CD4-positive, alpha-beta T cell treated with Interleukin-15 for 1 hour (primary cell): ENCODE results near the gene MSGN1.
"Not testable (repeated sequence)": the region's sequence is repeated elsewhere in the genome, so short reads cannot be mapped to it uniquely, and the experiment has no call there.

Experiments
- DNase-seq: peaks from one replicate; pipeline ENCODE4 v3.0.0-alpha.2; 2020

MSGN1 gene

GRCh38 chr2:17805717-17806363 lies 10.4 kb upstream of the MSGN1 start:
- no peak for DNase-seq

- DNase-seq, result no peak
Observed at GRCh38 chr2:17813010-17813741, 3.1 kb upstream of the MSGN1 start.

DNA sequence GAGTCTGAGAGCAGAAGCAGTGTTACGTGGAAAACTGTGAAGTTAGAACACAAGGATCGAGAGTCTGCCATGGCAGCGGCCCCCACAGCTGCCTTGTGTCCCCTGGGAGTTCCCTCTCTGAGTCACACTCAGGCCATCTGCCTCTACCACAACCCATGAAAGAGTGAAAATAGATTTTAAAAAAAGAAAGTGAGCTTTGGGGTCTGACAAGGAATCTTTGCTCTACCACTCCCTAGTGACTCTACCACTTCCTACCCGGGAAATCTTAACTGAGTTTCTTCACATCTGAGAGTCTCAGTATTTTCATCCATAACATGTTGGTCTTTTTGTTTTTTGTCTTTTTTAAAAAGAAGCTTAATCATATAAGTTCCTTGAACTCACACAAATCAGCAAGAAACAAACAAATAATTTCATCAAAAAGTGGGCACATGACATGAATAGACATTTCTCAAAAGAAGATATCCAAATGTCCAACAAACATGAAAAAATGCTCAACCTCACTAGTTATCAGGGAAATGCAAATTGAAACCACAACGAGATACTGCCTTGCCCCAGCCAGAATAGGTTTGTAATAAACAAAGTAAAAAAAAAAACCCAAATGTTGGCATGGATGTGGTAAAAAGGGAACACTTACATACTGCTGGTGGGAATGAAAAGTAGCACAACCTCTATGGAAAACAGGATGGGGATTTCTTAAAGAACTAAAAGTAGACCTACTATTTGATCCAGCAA lies 2.4 kb upstream of the MSGN1 start:
- peak; percentile 58 for DNase-seq

DNA sequence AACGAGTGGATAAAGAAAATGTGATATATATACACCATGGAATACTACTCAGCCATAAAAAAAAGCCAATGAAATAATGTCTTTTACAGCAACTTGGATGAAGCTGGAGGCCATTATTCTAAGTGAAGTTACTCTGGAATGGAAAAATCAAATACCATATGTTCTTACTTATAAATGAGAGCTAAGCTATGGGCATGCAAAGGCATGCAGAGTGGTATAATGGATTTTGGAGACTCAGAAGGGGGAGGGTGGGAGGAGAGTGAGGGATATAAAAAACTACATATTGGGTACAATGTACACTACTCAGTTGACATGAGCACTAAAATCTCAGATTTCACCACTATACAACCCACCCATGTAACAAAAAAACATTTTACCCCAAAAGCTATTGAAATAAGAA lies 1.7 kb upstream of the MSGN1 start:
- no peak for DNase-seq

DNA sequence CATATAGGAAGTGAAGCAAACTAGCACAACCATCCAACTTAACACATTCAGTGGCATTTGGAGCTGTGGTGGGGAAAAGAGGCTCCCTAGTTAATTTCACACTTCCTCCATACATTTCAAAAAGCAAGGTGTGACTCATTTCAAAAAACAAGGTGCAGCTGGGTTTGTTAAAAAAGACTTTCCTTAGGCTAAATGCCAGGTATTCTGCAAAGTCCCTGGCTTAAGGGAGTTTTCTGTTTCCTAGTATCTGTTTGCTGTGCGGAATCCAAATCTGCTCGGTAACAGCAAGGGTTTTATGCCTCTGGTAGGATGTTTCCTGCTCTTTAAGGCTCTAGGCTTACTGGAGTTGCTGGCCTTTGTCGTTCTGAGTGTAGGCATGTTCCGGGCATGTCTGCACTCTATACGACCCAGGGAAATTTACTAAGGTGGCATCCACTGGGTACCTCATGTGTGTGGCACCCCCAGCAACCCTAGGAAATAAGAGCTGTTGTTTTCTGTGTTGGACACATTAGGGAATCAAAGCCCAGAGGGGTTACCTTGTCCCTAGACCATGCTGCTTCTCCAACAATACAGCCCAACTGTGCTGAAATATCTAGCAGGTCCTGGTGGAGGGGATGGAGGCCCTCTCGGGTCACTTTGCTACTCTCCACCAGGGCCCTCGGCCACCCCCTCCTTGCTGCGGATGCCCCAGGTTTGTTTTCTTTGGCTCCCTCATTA lies 634 bp upstream of the MSGN1 start:
- no peak for DNase-seq

DNA sequence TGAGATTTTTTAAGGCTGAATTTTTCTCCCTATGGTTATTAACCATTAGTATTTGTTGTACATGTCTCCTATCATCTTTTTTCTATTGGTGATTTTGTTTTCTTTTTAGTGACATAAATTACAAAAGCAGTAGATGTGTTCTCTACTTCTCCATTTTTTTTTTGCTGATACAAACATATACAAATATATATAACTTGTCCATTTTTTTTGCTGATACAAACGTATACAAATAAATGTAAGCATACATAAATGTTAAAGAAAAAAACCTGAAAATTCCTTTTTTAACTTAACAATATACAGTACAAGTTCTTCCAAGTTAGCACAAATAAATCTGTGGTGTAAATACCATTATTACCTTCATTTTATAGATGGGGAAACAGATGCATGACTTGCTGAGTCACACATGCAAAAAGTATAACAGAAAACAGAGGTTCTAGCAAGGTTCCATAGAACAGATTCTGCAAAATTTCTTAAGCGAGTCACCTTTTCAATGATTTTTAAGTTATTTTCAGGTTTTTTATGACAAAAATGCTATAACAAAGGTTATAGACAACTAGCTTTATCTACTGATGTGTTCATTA lies 2.1 kb downstream of the MSGN1 start:
- DNase-seq, result no peak

GRCh38 chr2:17821080-17821479 lies 4.8 kb downstream of the MSGN1 start:
- no peak for DNase-seq

- DNase-seq, result no peak
Observed at GRCh38 chr2:17821535-17822444, 5.5 kb downstream of the MSGN1 start.

- DNase-seq, result no peak
Observed at GRCh38 chr2:17822445-17823117, 6.3 kb downstream of the MSGN1 start.

DNA sequence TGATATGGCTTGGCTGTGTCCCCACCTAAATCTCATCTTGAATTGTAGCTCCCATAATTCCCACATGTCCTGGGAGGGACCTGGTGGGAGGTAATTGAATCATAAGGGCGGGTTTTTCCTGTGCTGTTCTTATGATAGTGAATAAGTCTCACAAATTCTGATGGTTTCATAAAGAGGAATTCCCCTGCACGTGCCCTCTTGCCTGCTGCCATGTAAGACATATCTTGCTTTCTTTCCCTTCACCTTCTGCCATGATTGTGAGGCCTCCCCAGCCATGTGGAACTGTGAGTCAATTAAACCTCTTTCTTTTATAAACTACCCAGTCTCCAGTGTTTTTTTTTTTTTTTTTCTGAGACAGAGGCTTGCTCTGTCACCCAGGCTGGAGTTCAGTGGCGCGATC lies 7.4 kb downstream of the MSGN1 start:
- not testable (repeated sequence) for DNase-seq

DNA sequence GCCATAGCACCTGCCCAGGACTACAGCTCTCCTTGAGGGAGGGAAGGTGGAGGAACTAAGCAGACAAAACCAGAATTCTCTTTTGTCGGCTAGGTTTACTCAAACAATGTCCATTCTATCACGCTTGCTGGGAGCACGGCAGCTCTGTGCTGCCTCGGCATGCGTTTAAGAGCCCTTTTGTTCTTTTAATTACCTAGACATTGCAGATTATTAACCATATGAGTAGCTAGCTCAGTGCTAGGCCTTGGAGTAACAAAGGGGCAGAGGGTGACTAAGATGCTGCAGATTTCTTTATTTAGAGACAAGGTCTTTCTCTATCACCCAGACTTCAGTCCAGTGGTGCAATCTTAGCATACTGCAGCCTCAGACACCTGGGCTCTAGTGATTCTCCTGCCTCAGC lies 11.1 kb downstream of the MSGN1 start:
- no peak for DNase-seq

GRCh38 chr2:17827785-17828184 lies 11.5 kb downstream of the MSGN1 start:
- DNase-seq, result no peak

DNA sequence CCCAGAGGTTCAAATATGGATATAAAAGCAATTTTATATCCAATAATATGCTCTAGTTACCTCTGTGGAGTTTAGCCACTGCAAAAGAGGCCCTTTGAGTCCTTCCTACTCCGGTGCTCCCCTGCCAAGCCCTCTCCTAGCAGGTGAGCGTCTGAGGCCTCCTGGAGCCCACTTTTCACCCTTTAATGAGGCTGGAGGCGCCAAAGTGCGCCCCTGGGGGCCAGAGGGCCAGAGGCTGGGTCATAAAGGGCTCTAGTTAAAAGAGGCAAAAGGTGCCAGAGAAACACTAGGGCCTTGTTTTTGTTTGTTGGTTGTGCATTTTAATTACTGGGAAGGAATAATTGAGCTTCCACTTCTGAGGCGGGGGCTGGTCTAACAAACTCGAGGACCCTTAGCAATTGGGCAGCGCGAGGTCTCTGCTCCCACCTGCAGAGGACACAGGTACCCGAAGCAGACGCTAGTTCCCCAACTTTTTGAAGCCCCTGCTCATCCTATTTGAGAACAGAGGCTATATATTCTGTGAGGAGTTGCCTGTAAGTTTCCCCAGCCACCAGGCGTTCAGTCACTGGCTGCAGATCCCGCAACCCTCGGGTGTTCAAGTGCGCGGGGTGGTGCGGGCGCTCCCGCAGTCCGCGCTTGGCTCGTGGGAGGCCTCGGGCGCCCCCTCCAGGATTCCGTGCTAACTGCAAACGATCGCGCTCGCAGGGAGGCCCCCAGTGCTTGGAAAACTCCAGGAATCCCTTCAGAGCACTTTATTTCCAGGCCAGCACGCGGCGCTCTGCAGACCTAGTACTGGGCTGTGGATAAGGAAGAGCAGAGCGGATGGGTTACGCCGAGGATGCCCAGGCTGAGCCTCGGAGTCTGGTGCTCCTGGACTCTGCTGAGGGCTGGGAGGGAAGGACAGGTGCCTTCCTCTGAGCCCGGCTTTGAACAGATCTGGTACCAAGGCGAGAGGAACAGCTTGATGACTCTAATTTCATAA lies 14.1 kb downstream of the MSGN1 start:
- DNase-seq, result peak; percentile 28

GRCh38 chr2:17835516-17835915 lies 19.3 kb downstream of the MSGN1 start:
- no peak for DNase-seq

DNA sequence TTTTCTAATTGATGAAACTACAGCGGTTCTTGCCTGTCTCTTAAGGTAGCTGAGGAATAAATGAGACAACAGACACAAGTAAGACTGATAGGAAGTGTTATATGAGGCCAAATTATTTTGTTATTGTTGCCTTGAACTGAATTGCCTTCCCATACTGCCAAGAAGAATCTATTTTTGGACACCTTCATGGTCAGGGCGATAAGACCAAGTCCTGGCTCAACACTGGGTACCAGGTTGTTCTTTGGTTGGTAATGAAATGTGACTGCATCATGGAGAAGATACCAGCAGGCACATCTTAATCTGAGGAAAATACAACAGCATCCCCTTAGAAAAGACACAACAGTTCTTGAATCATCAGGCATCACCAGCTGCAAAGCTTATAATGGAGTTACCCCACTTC lies 23.7 kb downstream of the MSGN1 start:
- no peak for DNase-seq

- no peak for DNase-seq
Observed at GRCh38 chr2:17843457-17843856, 27.2 kb downstream of the MSGN1 start.

DNA sequence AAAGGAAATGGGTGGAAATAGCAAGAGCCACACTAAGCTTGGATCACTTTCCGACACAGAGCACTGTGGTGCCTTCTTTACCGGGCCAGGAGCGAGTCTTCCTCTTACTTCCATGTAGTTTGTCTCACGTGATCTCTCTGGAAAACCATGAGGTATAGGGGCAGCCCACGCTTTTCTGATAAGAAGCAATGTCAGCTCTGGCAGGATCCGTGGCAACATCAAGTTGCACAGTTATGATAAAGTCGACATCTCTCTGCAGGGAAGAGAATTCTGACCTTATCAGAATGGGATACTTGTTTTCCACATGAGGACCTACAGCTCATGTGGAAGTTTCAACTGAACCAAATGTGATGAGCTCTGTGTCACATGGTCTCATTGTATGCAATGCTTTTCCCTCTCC lies 29.5 kb downstream of the MSGN1 start:
- no peak for DNase-seq

GRCh38 chr2:17846676-17847075 lies 30.4 kb downstream of the MSGN1 start:
- DNase-seq, result no peak

- no peak for DNase-seq
Observed at GRCh38 chr2:17847236-17847635, 31.0 kb downstream of the MSGN1 start.

- DNase-seq, result no peak
Observed at GRCh38 chr2:17849275-17849674, 33.0 kb downstream of the MSGN1 start.
